ENCODE results near the gene TSHZ2. TPM values are rescaled to one million over a fixed set of nuclear protein-coding genes. Genes with fewer than 3 reads are reported as not detected.
"Not testable (repeated sequence)": the region's sequence is repeated elsewhere in the genome, so short reads cannot be mapped to it uniquely, and the experiment has no call there.

Gene TSHZ2
- total RNA-seq, 1 experiment from 2014 or later, result 0.07 TPM

DNA sequence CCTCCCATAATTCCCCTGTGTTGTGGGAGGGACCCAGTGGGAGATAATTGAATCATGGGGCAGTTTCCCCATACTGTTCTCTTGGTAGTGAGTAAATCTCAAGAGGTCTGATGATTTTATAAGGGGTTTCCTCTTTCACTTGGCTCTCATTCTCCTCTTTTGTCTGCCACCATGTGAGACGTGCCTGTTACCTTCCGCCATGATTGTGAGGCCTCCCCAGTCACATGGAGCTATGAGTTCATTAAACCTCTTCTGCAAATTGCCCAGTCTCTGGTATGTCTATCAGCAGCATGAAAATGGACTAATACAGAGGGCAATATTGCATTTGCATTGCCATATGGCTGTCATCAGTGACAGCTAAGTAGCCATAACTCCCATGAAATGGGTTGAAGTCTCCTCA is 558.3 kb downstream of the TSHZ2 start:
- Histone ChIP-seq H4K91ac (ENCODE audit: insufficient read length, low read depth, low read length) (no peak overlapping the region), H3K4ac (ENCODE audit: low read depth, low read length) (no peak overlapping the region), H3K23ac (ENCODE audit: insufficient read length, low read depth, low read length) (no peak overlapping the region), H3K27me3 (ENCODE audit: insufficient read depth, low read length) (no peaks in the 10 kb centered on the region), H3K14ac (ENCODE audit: insufficient read depth, low read length) (no peak overlapping the region), H2BK12ac (ENCODE audit: insufficient read length, low read depth, low read length) (no peak overlapping the region), H4K5ac (ENCODE audit: insufficient read length, low read depth, low read length) (no peak overlapping the region), H2BK15ac (ENCODE audit: low read depth, low read length) (no peak overlapping the region), H2BK120ac (ENCODE audit: low read depth, low read length, poor library complexity, severe bottlenecking) (no peak overlapping the region), H3T11ph (ENCODE audit: low read length) (no peak overlapping the region), H3K4me2 (ENCODE audit: insufficient read depth, insufficient read length, low read length) (no peak overlapping the region), H3K79me1 (ENCODE audit: insufficient read depth, low read depth, low read length, poor library complexity, severe bottlenecking) (no peaks in the 10 kb centered on the region), H3K23me2 (ENCODE audit: insufficient read length, low read depth, low read length, poor library complexity, severe bottlenecking) (no peaks in the 10 kb centered on the region), H3K27ac (ENCODE audit: insufficient read length, low read depth, low read length) (no peak overlapping the region), H3K56ac (ENCODE audit: insufficient read length, low read depth, low read length) (no peak overlapping the region), H4K20me1 (ENCODE audit: control insufficient read depth, insufficient read depth, insufficient read length) (no peaks in the 10 kb centered on the region), H3K79me2 (ENCODE audit: insufficient read depth, low read length) (no peaks in the 10 kb centered on the region), H2BK20ac (ENCODE audit: low read depth, low read length, poor library complexity, severe bottlenecking) (no peak overlapping the region), H4K8ac (replicated peaks; ENCODE audit: insufficient read length, low read depth, low read length) (no peak overlapping the region), H3K18ac (ENCODE audit: insufficient read length, low read depth, low read length) (no peak overlapping the region), H2BK5ac (ENCODE audit: insufficient read length, low read length) (no peak overlapping the region), H2AK5ac (ENCODE audit: insufficient read length, low read length) (no peak overlapping the region), H3K4me1 (ENCODE audit: insufficient read depth, low read length) (no peaks in the 10 kb centered on the region), H2AFZ (ENCODE audit: low read length) (no peak overlapping the region), H3K9me3 (ENCODE audit: control insufficient read depth, low read depth, low read length) (no peaks in the 10 kb centered on the region), H3K9ac (ENCODE audit: extremely low read depth, insufficient read length, low read length) (no peak overlapping the region)
- H3K4me1 Mint-ChIP-seq, result no peaks in the 10 kb centered on the region
- H3K27me3 Mint-ChIP-seq (ENCODE audit: low read depth), result no peaks in the 10 kb centered on the region
- H3K9me3 Mint-ChIP-seq, result no peaks in the 10 kb centered on the region
- H3K4me3 Mint-ChIP-seq, result no peak overlapping the region
- H3K36me3 Mint-ChIP-seq (ENCODE audit: insufficient read depth in 1 of 3, low read depth in 3 of 3), result no peaks in the 10 kb centered on the region
- WGBS (ENCODE audit: extremely low coverage, insufficient read length, low lambda C conversion rate), result no CpG with 5 or more reads among the region's 2 CpGs
- no peak for DNase-seq
- no peak overlapping the region for H3K27ac Mint-ChIP-seq
- TF ChIP-seq, protein P1, sequence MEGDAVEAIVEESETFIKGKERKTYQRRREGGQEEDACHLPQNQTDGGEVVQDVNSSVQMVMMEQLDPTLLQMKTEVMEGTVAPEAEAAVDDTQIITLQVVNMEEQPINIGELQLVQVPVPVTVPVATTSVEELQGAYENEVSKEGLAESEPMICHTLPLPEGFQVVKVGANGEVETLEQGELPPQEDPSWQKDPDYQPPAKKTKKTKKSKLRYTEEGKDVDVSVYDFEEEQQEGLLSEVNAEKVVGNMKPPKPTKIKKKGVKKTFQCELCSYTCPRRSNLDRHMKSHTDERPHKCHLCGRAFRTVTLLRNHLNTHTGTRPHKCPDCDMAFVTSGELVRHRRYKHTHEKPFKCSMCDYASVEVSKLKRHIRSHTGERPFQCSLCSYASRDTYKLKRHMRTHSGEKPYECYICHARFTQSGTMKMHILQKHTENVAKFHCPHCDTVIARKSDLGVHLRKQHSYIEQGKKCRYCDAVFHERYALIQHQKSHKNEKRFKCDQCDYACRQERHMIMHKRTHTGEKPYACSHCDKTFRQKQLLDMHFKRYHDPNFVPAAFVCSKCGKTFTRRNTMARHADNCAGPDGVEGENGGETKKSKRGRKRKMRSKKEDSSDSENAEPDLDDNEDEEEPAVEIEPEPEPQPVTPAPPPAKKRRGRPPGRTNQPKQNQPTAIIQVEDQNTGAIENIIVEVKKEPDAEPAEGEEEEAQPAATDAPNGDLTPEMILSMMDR (conservative IDR thresholded peaks at IDR 0.05), result no peak

GRCh38 chr20:53532654-53533312 is 560.6 kb downstream of the TSHZ2 start:
- DNase-seq; H3K4ac ChIP-seq (ENCODE audit: low read depth, low read length); H2BK120ac ChIP-seq (ENCODE audit: low read depth, low read length, poor library complexity, severe bottlenecking); H3K27me3 ChIP-seq (ENCODE audit: insufficient read depth, low read length); H2AFZ ChIP-seq (ENCODE audit: low read length); H3K23me2 ChIP-seq (ENCODE audit: insufficient read length, low read depth, low read length, poor library complexity, severe bottlenecking); H4K8ac ChIP-seq (replicated peaks; ENCODE audit: insufficient read length, low read depth, low read length); H3K4me2 ChIP-seq (ENCODE audit: insufficient read depth, insufficient read length, low read length); H2AK5ac ChIP-seq (ENCODE audit: insufficient read length, low read length); H3K79me1 ChIP-seq (ENCODE audit: insufficient read depth, low read depth, low read length, poor library complexity, severe bottlenecking); H4K5ac ChIP-seq (ENCODE audit: insufficient read length, low read depth, low read length); H3K27ac ChIP-seq (ENCODE audit: insufficient read length, low read depth, low read length); H3T11ph ChIP-seq (ENCODE audit: low read length); H3K27ac Mint-ChIP-seq; H3K18ac ChIP-seq (ENCODE audit: insufficient read length, low read depth, low read length); H3K14ac ChIP-seq (ENCODE audit: insufficient read depth, low read length); H3K9me3 Mint-ChIP-seq; H3K4me1 ChIP-seq (ENCODE audit: insufficient read depth, low read length); H3K4me3 Mint-ChIP-seq; H3K79me2 ChIP-seq (ENCODE audit: insufficient read depth, low read length); H2BK12ac ChIP-seq (ENCODE audit: insufficient read length, low read depth, low read length); H3K56ac ChIP-seq (ENCODE audit: insufficient read length, low read depth, low read length); H4K20me1 ChIP-seq (ENCODE audit: control insufficient read depth, insufficient read depth, insufficient read length); H3K4me1 Mint-ChIP-seq; H4K91ac ChIP-seq (ENCODE audit: insufficient read length, low read depth, low read length); H3K36me3 Mint-ChIP-seq (ENCODE audit: insufficient read depth in 1 of 3, low read depth in 3 of 3); H2BK15ac ChIP-seq (ENCODE audit: low read depth, low read length); H3K9me3 ChIP-seq (ENCODE audit: control insufficient read depth, low read depth, low read length); H2BK5ac ChIP-seq (ENCODE audit: insufficient read length, low read length); H3K27me3 Mint-ChIP-seq (ENCODE audit: low read depth); H2BK20ac ChIP-seq (ENCODE audit: low read depth, low read length, poor library complexity, severe bottlenecking); H3K9ac ChIP-seq (ENCODE audit: extremely low read depth, insufficient read length, low read length); H3K23ac ChIP-seq (ENCODE audit: insufficient read length, low read depth, low read length): not testable (repeated sequence)
- no CpG with 5 or more reads among the region's 6 CpGs for WGBS (ENCODE audit: extremely low coverage, insufficient read length, low lambda C conversion rate)

Measured in H9 (cell line).